Activated CD4-positive, alpha-beta T cell treated with anti-CD3 and anti-CD28 coated beads, Interleukin-2, Interleukin-6, amounts not matched to agents 100 ng/mL and 50 ng/mL, durations not matched to agents 16 hours and 8 hours (primary cell): ENCODE data around the gene PHIP.
"Not testable (repeated sequence)": the region's sequence is repeated elsewhere in the genome, so short reads cannot be mapped to it uniquely, and the experiment has no call there.

Source experiments
- DNase-seq: peaks from one replicate; pipeline ENCODE4 v3.0.0-alpha.2; 2020

PHIP gene

DNA sequence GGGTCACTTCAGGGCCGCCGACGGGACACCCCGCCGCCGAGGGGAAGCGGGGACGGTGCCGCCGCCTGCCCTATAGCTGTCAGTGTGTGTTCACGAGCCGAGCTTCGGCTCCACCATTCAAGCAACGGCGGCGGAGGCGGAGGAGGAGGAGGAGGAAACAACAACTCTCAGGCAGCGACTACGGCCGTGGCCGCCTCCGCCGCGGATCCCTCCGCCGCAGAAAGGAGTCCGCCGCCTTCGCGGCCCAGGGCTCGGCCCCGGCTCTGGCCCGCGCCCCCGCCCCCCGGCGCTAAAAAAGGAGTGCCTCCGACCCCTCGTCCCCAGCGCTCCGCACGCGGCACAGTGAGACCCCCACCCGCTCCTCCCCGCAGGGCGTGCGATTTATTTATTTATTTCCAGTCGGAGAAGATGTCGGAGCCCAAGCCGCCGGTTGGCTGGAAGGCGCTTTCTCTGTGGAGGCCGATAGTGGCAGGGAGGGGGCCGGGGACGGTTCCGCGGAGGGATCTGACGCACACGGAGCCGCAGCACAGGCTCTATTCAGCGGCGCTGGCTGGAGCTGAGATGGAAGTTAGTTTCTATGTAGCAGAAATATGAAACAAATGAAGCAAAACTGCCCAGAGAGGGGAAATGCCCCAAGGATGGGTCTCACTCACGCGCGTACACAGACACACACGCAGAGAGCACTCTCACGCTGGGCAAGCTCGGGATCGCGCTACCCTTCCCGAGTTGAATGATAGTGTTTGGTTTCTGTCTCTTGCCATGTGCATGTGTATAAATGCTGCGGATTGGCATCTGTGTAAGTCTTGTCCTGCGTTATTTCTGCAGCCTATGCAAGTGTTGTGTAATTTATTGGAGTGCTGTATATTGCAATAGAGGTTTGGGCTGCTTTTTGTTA is at the start of gene PHIP:
Gene PHIP, minus strand, starts transcription at position 180 of the 895 bp plus-strand sequence. CDS start 186 bp downstream, outside the sequence.
- DNase-seq = peak; percentile 92

DNA sequence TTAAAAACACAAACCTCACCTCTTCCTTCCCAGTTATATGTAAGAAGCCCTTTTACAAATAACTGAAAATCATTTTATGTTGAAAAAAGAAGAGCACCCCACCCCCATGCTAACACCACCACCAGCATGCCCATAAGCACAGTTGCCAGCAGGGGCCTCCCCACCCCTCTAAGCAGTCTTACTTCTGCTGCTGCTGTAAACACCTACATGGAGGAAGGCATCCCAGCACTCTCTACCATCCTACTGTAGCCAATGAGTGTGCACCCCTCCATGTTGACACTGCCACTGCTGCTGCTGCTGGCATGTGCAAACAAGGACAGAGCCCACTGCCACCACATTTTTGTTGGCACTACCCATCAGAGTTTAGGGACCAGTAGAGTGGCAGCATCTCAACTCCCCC is 49.6 kb upstream of the PHIP start:
- DNase-seq = no peak

DNA sequence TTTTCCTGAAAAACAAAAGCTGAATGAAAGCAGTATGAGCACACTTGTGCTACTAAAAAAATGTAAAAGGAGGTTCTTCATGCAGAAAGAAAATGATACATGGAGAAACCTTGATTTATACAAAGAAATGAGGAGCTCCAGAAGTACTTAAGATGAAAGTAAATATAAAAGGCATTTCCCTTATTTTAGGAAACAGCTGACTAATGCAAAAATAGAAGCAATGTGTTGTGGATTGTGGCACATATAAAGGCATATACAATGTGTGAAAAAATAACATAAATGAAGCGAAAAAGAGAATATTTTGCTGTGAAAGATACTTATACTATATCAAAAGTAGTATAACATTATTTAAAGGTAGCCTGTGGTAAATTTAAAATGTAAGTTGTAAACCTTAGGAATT is 41.2 kb upstream of the PHIP start:
- no peak for DNase-seq

DNA sequence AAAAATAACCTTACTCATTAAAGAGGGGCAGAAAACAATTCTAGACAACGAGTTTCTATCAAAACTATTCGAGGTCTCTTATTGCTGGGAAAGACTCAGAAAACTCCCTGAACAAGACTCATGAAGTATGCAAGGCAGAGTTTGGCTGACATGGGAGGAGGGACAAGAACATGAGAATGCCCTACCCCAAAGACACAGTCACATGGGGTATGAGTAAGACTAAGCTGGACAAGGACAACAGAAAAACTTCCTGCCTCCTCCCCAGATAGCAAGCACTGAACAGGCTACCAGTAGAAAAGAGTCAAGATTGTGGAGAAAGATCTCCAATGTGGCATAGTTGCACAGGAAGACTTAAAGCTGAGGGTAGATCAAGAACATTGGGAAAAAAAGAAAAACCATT is 39.7 kb upstream of the PHIP start:
- no peak for DNase-seq

DNA sequence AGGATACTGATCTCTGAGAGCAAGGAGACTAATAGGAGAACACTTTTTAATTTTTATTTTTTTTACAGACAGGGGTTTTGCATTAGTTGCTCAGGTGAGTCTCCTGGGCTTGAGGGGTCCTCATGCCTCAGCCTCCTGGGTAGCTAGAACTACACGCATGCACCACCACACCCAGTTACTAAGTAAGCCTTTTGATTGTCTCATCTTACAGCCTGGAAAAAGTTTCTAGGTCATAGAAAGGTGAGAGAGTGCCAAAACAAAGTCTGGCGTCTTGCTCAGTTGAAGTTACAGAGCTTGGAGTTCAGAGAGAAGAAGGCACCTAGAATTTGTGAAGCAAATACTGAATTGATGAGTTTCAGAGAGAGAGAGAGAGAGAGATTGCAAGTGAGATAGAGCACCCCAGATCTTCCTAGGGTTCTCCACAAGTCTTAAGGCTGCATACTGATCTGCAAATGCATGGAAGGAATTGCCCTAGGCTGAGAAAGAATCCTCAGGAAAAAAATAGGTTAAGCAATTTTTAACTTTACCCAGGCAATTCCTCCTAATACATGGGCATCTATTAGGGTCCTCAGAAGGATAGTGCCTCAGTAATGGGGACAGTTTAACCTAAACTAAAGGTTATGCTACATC is 37.6 kb upstream of the PHIP start:
- no peak for DNase-seq

DNA sequence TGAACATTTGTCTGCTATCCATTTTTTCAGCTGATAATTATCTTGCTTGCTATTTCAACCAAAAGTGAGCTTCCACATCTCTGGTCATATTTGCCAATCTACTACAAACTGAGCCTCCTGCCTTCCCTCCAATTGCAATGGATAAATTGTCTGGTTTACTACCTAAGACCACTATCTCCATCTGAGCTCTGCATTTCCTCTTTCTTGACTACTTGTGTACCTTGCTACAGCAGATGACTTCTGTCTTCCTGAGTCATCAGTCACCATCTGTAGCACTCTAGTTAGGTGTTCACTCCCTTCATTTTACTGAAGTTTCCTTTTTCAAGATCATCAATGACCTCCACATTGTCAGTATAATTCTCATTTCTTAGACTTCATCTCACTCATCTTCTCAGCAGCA is 33.5 kb upstream of the PHIP start:
- no peak for DNase-seq

DNA sequence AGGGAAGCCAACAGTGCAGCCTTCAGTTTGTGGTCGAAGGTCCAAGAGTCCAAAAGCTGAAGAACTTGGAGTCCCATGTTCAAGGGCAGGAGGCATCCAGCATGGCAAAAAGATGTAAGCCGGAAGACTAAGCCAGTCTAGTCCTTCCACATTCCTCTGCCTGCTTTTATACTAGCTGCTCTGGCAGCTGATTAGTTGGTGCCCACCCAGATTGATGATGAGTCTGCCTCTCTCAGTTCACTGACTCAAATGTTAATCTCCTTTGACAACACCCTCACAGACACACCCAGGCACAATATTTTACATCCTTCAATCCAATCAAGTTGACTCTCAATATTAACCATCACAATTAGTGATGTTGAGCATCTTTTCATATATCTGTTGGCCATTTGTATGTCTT is 23.1 kb upstream of the PHIP start:
- DNase-seq = no peak

DNA sequence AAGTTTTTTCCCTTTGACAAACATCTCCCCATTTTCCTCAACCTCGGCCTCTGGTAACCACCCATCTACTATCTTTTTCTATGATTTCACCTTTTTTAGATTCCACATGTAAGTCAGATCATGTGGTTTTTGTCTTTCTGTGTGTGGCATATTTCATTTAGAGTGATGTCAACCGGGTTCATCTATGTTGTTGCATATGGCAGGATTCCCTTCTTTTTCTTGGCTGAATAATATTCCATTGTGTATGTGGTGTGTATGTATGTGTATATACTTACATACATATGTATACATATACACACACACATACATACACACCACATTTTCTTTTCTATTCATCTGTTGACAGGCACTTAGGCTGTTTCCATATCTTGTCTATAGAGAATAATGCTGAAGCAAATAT is 22.2 kb upstream of the PHIP start:
- DNase-seq = no peak

DNA sequence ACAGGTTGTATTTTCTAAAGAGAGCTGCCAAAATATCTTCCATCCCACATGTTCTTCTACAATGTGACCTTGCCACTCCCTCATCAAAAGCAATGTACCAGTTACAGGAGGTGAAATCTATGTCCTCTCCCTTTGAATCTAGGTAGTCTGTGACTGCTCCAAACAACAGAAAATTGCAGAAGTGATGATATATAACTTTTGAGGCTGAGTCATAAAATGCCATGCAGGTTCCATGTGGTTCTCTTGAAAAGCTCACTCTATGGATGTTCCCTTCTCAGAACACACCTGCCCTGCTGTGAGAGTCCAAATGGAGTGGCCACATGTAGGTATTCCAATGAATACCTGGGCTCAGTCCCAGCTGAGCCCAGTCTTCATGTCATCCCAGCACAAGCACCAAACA is 16.9 kb upstream of the PHIP start:
- DNase-seq = no peak

DNA sequence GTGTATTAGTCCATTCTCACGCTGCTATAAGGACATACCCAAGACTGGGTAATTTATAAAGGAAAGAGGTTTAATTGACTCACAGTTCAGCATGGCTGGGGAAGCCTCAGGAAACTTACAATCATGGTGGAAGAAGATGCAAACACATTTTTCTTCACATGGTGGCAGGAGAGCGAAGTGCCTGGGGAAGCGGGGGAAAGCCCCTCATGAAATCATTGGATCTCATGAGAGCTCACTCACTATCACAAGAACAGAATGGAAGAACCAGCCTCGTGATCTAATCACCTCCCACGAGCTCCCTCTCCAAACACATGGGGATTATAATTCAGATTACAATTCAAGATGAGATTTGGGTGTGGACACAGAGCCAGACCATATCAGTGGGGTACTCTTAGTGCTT is 13.7 kb upstream of the PHIP start:
- DNase-seq = not testable (repeated sequence)

DNA sequence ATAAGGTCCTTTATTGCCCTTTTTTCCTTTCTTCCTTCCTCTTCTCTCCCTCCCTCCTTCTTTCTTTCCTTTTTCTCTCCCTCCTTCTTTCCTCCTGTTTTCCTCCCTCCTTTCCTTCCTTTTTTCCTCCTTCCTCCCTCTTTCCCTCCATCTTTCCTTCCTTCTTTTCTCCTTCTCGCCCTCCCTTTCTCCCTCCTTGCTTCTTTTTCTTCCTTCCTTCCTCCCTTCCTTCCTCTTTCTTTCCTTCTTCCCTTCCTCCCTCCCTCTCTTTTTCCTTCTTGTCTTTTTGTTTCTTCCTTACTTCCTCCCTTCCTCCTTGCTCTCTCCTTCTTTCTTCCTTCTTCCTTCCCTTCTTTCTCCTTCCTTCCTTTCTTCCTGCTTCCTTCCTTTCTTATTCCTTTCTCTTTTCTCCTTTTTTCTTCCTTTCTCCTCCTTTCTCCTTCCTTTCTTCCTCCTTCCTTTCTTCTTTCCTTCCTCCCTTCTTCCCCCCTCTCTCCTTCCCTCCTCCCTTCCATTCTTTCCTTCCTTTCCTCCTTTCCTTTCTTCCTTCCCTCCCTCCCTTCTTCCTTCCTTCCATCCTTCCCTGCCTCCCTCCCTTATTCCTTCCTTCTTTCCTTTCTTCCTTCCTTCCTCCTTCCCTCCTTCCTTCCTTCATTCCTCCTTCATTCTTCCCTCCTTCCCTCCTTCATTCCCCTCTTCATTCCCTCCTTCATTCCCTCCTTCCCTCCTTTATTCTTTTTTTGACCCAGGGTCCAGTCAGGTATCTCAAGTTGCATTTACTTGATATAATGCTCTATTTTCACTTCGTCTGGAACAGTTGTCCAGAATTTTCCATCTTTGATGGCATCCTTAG is 11.7 kb upstream of the PHIP start:
- no peak for DNase-seq

DNA sequence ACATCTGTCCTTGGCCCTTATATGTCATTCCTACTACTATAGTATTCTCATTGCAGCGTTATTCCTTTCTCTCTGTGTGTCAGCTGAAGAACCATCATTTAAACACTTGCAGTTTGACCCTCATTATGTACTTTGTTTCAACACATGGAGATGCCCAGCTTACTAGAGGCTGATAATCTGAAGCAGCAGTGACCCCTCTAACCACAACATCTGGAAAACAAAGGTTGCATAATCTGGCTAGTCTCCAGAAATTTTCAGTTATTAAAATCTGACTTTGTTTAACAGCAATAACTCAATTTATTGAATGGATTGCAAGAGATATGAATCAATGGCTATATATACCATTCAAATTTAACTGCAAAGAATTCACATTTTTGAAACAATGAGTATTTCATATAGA is 6.6 kb upstream of the PHIP start:
- DNase-seq = no peak

DNA sequence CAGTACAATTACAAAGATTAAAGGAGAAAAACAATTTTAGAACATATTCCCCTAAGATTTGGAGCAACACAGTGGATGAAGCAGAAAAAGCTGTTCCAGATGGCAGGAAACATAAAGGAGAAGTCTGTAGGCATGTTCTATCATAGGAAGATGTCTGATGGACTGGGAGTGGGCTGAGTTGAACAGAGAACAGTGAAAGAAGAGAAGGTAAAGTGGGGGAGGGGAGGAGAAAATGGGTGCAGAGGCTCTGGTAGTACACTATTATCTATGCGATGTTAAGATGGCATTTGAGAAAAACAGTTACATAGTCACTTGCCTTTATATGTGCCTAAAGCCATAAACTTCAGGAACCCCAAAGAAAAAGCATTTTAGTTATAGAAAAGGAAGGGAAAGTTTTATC is 4.2 kb upstream of the PHIP start:
- DNase-seq = no peak

DNA sequence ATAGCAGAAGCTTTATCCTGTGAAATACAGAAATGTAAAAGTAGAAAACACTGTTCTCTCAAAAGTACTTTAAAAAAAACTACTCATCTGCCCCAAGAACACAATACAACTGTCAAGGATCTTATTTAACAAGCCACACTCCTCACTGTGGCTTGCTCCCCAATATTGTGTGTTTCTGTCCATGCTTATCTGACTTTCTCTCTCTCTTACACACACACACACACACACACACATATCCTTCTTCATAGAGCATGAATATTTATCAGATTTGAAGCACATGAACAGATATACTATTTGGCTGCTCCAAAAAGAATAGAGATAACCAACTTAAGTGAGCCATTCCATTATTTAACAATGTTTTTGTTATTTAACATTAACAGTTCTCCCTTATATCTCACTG is 3.6 kb upstream of the PHIP start:
- DNase-seq = no peak

DNA sequence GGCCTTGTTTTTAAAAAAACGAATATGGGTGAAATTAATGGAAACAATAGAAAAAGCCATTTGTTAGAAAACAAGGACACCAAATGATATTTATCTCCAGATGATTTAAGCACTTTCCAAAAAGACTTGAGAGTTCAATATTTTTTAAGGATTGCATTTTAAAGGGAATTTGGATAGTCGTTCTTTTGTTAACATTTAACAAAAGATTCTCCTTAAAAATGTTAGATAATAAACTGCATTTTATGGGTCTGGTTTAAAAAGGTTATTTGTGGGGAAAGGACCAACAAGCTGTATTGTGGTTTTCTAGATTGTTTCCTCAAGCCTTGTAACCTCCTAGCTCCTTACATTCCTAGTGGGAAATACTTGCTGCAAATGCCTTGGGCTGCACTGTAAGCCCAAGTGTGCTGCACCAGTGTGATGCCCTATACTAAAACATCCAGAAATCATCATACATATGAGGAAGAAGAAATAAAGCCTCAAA is 1.5 kb upstream of the PHIP start:
- no peak for DNase-seq

DNA sequence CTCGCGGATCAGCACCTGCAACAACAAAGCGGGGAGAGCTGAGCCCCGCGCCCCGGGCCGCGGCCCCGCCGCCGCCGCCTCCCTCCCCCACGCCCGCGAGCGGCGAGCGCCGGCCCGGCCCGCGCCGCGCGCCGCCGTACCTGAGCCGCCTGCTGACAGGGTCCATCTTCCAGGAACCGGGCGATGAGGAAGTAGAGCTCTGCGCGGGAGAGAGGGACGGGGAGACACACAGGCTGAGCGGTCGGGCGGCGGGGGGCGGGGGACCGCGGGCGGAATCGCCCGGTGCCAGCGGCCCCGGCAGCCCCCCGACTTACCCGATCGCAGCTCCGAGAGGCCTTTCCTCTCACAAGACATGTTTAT is 359 bp downstream of the PHIP start:
- DNase-seq = peak; percentile 58

DNA sequence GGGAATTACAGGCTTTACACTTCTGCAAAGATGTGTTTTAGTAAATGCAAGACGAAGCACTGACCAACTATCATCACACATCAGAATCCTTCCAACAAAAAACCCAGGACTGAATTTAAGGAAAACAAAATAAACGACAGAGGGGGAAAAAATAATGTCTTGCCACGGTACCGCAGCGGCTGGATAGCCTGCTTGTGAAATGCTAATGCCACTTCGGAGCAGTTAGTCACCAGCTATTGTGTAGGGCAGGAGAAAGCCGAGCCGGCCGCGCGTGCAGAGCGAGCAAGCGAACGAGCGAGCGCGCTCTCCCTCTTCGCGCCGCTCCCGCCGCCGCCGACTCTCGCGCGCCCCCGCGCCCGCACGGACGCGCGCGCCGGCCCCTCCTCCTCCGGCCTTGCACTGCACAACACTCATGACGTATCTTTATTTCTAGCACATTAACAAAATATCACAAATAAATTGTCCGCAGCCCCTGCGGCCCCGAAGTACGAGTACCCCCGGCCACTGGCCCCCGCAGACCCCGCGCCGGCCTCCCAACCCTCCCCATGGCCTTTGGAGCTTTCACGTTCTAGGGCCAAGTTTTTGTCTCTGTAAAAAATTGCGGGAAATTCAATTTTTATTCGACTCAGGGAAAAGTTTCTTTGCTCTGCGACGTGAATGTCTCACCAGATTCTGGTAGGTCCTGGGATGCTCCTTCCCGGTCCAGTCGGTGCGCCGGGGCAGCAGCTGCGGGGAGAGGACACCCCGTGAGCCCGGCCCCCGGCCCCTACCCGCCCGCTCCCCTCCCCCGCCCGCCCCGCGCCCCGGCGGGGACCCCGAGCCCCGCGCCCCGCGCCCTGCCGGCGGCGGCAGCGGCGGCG is 1.0 kb downstream of the PHIP start:
- peak; percentile 92 for DNase-seq

DNA sequence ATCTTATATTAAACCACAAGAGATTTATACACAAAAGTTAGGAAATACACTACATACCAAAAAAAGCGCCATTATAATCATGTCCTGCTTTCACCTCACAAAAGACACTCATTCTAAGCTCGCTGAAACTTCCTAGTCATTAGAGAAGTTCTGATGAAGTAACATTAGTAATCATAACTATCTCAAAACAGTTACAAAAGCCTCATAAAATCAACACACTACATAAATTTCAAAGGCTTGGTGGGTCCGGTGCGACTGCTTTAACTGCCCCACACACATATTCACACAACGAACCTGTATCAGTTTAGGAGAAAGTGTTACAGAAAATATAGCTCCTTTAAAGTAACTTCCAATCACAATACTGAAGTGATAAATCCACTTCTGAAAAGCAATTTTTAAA is 1.9 kb downstream of the PHIP start:
- DNase-seq = peak; percentile 35

DNA sequence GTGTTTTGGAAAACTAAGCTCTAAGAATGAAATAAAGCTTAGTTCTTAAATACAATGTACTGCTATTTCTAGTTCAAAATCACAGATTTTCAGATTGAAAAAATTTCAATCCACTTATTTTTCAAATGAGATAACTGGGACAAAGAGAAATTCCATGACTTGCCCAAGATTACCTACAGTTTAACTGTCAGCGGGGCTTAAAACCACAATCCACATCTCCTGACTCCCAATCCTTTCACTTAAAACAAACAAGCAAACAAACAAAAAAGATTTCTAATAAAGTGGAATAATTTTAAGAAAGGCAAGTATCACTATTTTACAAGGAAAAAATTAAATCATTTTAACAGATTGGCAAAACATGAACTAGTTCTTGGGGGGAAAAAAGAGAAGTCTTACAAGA is 4.2 kb downstream of the PHIP start:
- no peak for DNase-seq

DNA sequence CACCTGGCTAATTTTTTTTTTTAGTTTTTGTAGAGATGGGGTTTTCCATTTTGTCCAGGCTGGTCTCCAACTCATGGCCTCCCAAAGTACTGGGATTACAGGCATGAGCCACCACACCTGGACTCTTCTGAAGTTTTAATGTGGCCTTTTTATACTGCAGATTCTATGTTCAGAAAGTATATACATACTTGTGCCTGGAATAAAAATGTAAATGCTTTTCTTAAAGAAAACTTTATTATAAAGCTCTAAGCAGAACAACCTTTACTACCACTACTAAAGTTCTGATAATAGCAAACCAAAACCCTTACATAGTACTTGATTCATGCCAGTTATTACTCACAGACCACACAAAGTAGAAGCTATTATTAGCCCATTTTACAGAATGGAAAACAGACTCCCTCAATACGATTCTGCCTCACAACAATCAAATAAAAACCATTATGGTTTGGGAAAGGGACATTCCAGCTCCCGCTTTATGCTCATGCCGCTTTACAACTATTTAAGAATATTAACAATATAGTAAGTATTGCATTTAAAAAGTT is 5.3 kb downstream of the PHIP start:
- peak; percentile 28 for DNase-seq

DNA sequence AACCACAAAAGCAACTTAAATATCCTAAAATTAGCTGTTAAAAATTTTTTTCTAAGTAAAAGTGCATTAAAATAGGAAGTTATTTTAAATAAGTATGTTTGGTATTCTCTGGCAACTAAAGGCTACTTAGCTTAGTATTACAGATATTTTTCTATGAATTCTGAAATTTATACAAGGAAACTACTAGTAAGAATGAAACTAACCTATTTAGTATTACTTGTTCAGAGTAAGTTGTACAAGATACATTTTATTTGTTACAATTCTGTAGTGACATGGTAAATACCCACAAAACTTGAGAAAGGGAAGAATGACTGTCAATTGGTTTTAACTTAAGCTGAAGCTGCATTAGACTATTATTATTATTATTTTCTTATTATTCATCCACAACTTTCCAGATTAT is 6.5 kb downstream of the PHIP start:
- peak; percentile 23 for DNase-seq

DNA sequence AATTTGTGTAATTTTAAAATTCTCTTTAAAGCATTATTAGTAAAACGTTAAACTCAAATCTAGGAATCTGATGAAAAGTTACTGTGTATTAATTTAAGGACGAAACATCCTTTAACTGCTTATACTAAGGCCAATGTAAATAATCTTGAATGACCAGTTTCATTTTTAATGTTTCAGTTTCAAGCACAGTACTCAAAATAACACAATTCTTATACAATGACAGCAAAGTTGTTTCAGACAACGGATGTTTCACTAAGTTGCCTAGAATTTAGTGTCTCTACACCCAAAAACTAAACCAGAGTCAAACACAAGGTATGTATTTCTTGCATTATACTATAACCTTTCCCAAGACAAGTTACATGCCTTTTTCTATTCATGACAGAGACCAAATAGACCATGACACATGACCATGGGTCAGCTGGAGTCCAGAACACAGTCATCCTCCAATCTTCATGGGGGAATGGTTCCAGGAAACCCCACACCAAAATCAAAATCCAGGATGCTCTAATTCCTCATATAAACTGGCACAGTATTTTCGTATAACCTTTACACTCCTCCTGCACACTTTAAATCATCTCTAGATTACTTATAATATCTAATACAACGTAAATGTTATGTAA is 7.7 kb downstream of the PHIP start:
- no peak for DNase-seq
